MM.1S (cell line): ENCODE results near the gene EXOC1L.

ENCODE experiments used
- DNase-seq: peaks from one replicate; pipeline ENCODE4 v3.0.0-alpha.2; 2015
- H2AFZ ChIP-seq: fragments of 300-600 bp; sonication (generic); 2 replicates; pipeline ENCODE4 v1.6.0; 2016; ENCODE audit warnings: antibody characterized with exemption, low read length
- H3F3A ChIP-seq: fragments of 300-600 bp; sonication (generic); 2 replicates; pipeline ENCODE4 v1.6.1; 2016; ENCODE audit warnings: mild to moderate bottlenecking, antibody characterized with exemption, low read length, moderate library complexity, mixed read lengths; ENCODE audit not compliant: insufficient read depth
- H3K27ac ChIP-seq: fragments of 300-600 bp; sonication (generic); 2 replicates; pipeline ENCODE4 v1.5.1; 2016; ENCODE audit warnings: mild to moderate bottlenecking, low read length
- H3K27me3 ChIP-seq: fragments of 300-600 bp; sonication (generic); replicated peaks from 2 replicates; pipeline ENCODE4 v1.6.0; 2016; ENCODE audit warnings: low read length; ENCODE audit not compliant: insufficient read depth
- H3K36me3 ChIP-seq: fragments of 300-600 bp; sonication (generic); replicated peaks from 2 replicates; pipeline ENCODE4 v1.6.1; 2016; ENCODE audit warnings: mild to moderate bottlenecking, low read length, mixed read lengths; ENCODE audit not compliant: insufficient read depth
- H3K4me1 ChIP-seq: fragments of 300-600 bp; sonication (generic); 2 replicates; pipeline ENCODE4 v1.6.1; 2016; ENCODE audit warnings: low read length, mixed read lengths
- H3K4me2 ChIP-seq: fragments of 300-600 bp; sonication (generic); 2 replicates; pipeline ENCODE4 v1.6.0; 2016; ENCODE audit warnings: low read depth, low read length
- H3K4me3 ChIP-seq: fragments of 300-600 bp; sonication (generic); 2 replicates; pipeline ENCODE4 v1.5.1; 2016; ENCODE audit warnings: low read length, mixed read lengths
- H3K79me2 ChIP-seq: fragments of 300-600 bp; sonication (generic); 2 replicates; pipeline ENCODE4 v1.6.1; 2016; ENCODE audit warnings: mixed run types, low read length, mixed read lengths
- H3K9ac ChIP-seq: fragments of 300-600 bp; sonication (generic); 2 replicates; pipeline ENCODE4 v1.6.1; 2016; ENCODE audit warnings: low read length, mixed read lengths
- H3K9me2 ChIP-seq: fragments of 300-600 bp; sonication (generic); replicated peaks from 2 replicates; pipeline ENCODE4 v1.6.1; 2016; ENCODE audit warnings: mild to moderate bottlenecking, low read length, mixed read lengths; ENCODE audit not compliant: insufficient read depth
- H3K9me3 ChIP-seq: fragments of 300-600 bp; sonication (generic); replicated peaks from 2 replicates; pipeline ENCODE4 v1.6.1; 2016; ENCODE audit warnings: mild to moderate bottlenecking, low read length, mixed read lengths; ENCODE audit not compliant: insufficient read depth
- H4K20me1 ChIP-seq: fragments of 300-600 bp; sonication (generic); 2 replicates; pipeline ENCODE4 v1.6.1; 2016; ENCODE audit warnings: mild to moderate bottlenecking, low read length, moderate library complexity, mixed read lengths; ENCODE audit not compliant: insufficient read depth
- CTCF ChIP-seq: fragments of 300-600 bp; sonication (generic); IDR thresholded peaks from 2 replicates; pipeline ENCODE4 v1.5.1; 2016; ENCODE audit warnings: antibody characterized with exemption, low read length, mixed read lengths
- EZH2 ChIP-seq: fragments of 300-600 bp; sonication (generic); optimal IDR thresholded peaks from 2 replicates; pipeline ENCODE3; 2017; ENCODE audit warnings: low read depth, mild to moderate bottlenecking, antibody characterized with exemption, low read length, mixed read lengths
- EZH2phosphoT487 ChIP-seq: fragments of 300-600 bp; sonication (generic); IDR thresholded peaks from 2 replicates; pipeline ENCODE4 v1.6.1; 2018; ENCODE audit warnings: antibody characterized with exemption, low read length

The EXOC1L gene

DNA sequence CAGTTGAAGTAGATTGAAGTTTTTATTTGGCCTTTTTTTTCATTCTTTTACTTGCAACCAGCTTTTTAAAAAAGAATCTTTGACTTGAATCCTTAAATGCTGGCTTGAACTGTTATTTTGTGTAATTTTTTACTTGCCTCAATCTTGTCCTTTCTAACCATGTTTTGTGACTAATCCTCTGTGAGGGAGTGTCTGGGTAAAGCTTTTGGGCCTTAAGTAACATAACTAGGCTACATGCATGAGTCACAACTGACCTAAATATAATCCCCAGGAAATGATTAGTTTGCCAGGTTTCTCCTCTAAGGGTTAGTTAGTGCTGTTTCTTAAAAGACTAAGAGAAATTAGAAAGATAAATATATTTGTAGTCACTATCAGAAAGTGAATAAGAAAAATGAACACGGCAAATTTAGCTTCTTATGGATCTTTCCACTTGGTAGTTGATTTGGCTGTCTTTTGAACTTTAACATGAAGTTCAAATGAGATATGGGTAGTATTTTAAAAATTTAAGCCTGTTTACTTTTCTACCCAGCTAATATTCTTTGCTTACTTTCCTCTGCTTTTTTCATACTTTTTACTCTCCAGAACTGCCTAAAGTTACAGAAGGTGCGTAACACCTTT, 46.8 kb downstream of the EXOC1L start:
- no peaks in the 10 kb centered on the region; the same call in 1 of the 2 replicates for H3K36me3 ChIP-seq
- peak; percentile 75 for DNase-seq
- no peak overlapping the region for H3K4me3 ChIP-seq
- H3F3A ChIP-seq, result peaks cover 15% of the 10 kb centered on the region; the same call in 1 of the 2 replicates
- no peaks in the 10 kb centered on the region for H3K79me2 ChIP-seq
- TF ChIP-seq EZH2phosphoT487, result no peak
- TF ChIP-seq CTCF, result no peak
- no peak for TF ChIP-seq EZH2
- peak overlapping the region; percentile 49; the same call in 1 of the 2 replicates for H3K27ac ChIP-seq
- H3K27me3 ChIP-seq, result no peaks in the 10 kb centered on the region
- peak overlapping the region; percentile 48 for H3K4me2 ChIP-seq
- H4K20me1 ChIP-seq, result no peaks in the 10 kb centered on the region
- no peaks in the 10 kb centered on the region for H3K9me3 ChIP-seq
- no peaks in the 10 kb centered on the region for H3K9me2 ChIP-seq
- no peak overlapping the region for H2AFZ ChIP-seq
- H3K9ac ChIP-seq, result no peak overlapping the region
- H3K4me1 ChIP-seq, result peaks cover 28% of the 10 kb centered on the region

DNA sequence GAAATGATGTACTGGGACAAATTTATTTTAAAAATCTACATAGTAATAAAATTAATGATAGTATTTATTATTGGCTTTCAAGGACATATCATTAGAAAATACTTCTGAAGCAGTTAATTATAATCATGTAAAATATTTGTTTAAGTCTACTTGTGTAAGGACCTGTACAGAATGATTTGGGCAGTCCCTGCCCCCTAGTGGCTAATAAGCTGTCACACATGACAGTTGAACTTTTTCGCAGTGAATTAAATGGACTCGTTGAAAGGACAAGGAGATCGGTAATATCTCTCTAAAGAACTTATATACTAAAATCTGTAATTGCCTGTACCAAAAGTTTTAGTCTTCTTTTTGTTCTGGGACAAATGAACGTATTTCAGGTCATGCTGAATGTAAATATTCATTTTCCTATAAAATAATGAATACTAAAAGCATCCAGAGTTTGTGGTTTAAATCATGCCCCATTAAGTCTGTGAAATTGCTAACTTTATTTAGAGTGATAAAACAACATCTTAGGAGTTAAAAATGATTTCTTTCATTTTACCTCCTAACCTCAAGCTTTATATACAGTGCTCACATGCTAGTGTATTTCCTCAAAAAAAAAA, 47.5 kb downstream of the EXOC1L start:
- Histone ChIP-seq H3K36me3 (no peaks in the 10 kb centered on the region; the same call in 1 of the 2 replicates), H2AFZ (no peak overlapping the region), H3K9me2 (no peaks in the 10 kb centered on the region), H3K9ac (no peak overlapping the region), H3K9me3 (no peaks in the 10 kb centered on the region), H3F3A (peaks cover 15% of the 10 kb centered on the region; the same call in 1 of the 2 replicates), H3K27me3 (no peaks in the 10 kb centered on the region), H3K4me1 (peaks cover 28% of the 10 kb centered on the region), H3K4me2 (peak overlapping the region; percentile 48; the same call in 1 of the 2 replicates), H3K27ac (peak overlapping the region; percentile 49; the same call in 1 of the 2 replicates), H3K79me2 (no peaks in the 10 kb centered on the region), H4K20me1 (no peaks in the 10 kb centered on the region), H3K4me3 (no peak overlapping the region)
- no peak for TF ChIP-seq EZH2phosphoT487
- TF ChIP-seq EZH2, result no peak
- TF ChIP-seq CTCF, result peak; percentile 78
- DNase-seq, result peak; percentile 77

DNA sequence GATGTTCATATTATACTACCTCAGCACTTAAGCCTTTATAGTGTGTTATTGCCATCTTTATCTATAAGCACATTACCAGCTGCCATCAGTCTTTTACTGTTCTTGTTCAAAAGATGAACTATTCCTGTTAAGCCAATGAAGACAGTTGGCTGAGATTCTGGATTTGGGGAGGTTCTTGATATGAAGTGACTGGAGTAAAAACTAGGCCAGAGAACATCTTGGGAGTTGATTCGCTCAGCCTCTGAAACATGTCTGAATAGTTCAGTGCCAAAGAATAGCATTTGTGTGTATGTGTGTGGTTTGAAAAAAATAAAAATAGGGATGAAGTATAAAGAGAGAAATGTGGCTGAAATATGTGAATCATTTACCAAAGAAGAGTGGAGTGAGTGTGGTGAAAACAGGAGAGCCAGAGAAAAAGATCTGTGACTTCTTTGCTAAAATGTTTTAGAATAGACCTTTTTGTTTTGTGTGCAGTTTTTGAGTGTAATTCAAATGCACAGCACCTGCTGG, 49.0 kb downstream of the EXOC1L start:
- no peaks in the 10 kb centered on the region for H3K9me3 ChIP-seq
- no peak for TF ChIP-seq EZH2
- H3K4me1 ChIP-seq, result peaks cover 28% of the 10 kb centered on the region

More for the DNA sequence above, 49.0 kb downstream of the EXOC1L start:
- H3K4me3 ChIP-seq, result no peak overlapping the region
- no peak overlapping the region for H2AFZ ChIP-seq
- no peaks in the 10 kb centered on the region for H3K9me2 ChIP-seq
- DNase-seq, result no peak
- H3K4me2 ChIP-seq, result no peak overlapping the region
- no peak overlapping the region for H3K9ac ChIP-seq
- no peaks in the 10 kb centered on the region for H3K79me2 ChIP-seq
- H3K27ac ChIP-seq, result no peak overlapping the region
- no peaks in the 10 kb centered on the region; the same call in 1 of the 2 replicates for H3K36me3 ChIP-seq
- H3K27me3 ChIP-seq, result no peaks in the 10 kb centered on the region
- no peaks in the 10 kb centered on the region for H4K20me1 ChIP-seq
- H3F3A ChIP-seq, result peaks cover 15% of the 10 kb centered on the region; the same call in 1 of the 2 replicates
